Heart left ventricle (tissue), 16 donors: Measurements from ENCODE around the gene MVB12B. TPM values are rescaled to one million over a fixed set of nuclear protein-coding genes. Genes with fewer than 3 reads are reported as not detected.

ENCODE experiments used
- ATAC-seq, 4 donors: fragments of 200-7000 bp; cut with Tn5 transposase; one replicate each; pipeline ENCODE4 v1.9.1; 2020 to 2022; ENCODE audit warnings: moderate library complexity in 4 of 4, mild to moderate bottlenecking in 3 of 4, moderate number of reproducible peaks in 1 of 4
- DNase-seq, 5 donors: peaks; one replicate each; pipeline ENCODE4 v3.0.0-alpha.2; 2020
- H3K27ac ChIP-seq, 12 donors: fragments of 200-600 bp; sonication (generic) in 4 of 12; one replicate each; pipeline versions ENCODE4 v1.5.0 to v1.8.0; 2016 to 2022; ENCODE audit warnings: mild to moderate bottlenecking in 2 of 12
- H3K27me3 ChIP-seq, 9 donors: fragments of 200-600 bp; sonication (generic) in 2 of 9; one replicate each; pipeline versions ENCODE4 v1.5.1 to v1.8.0; 2016 to 2022; ENCODE audit warnings: mild to moderate bottlenecking in 3 of 9
- H3K36me3 ChIP-seq, 9 donors: fragments of 200-600 bp; sonication (generic) in 2 of 9; one replicate each; pipeline versions ENCODE4 v1.5.0 to v1.8.0; 2018 to 2022; ENCODE audit warnings: mild to moderate bottlenecking in 2 of 9
- H3K4me1 ChIP-seq, 12 donors: fragments of 200-600 bp; sonication (generic) in 4 of 12; one replicate each; pipeline versions ENCODE4 v1.5.0 to v1.8.0; 2016 to 2022; ENCODE audit warnings: mild to moderate bottlenecking in 3 of 12
- H3K4me3 ChIP-seq, 12 donors: fragments of 200-600 bp; sonication (generic) in 4 of 12; one replicate each; pipeline versions ENCODE4 v1.5.0 to v1.8.0; 2017 to 2022; ENCODE audit warnings: mild to moderate bottlenecking in 9 of 12, moderate library complexity in 4 of 12
- H3K9me3 ChIP-seq, 12 donors: fragments of 200-600 bp; sonication (generic) in 4 of 12; one replicate each; pipeline versions ENCODE4 v1.5.0 to v1.8.0; 2016 to 2022; ENCODE audit warnings: mild to moderate bottlenecking in 1 of 12
- CTCF ChIP-seq, 12 donors: fragments of 200-600 bp; sonication (generic) in 4 of 12; IDR thresholded peaks; one replicate each; pipeline versions ENCODE4 v1.5.0 to v1.8.0; 2018 to 2022; ENCODE audit warnings: antibody characterized with exemption in 12 of 12, mild to moderate bottlenecking in 5 of 12
- POLR2A ChIP-seq, 2 donors: fragments of 450-650 bp; IDR thresholded peaks; one replicate each; pipeline ENCODE4 v1.6.1; 2017; ENCODE audit warnings: antibody characterized with exemption in 2 of 2, mild to moderate bottlenecking in 2 of 2, moderate library complexity in 2 of 2
- WGBS, 4 donors: extraction: QIAGEN DNeasy Blood & Tissue Kit in 2 of 4; methylation state at CpG; one replicate each; pipeline versions ENCODE4 v1.1.5 to v1.1.7; 2013 to 2018; 5-methylcytosine and 5-hydroxymethylcytosine counted together
- intact Hi-C, 10 donors: fragments of 100-400 bp; cut with DNase I; formaldehyde crosslinking; loops; one replicate each; pipeline versions ENCODE4 v1.11.1 to v1.14.2; 2022
- polyA plus RNA-seq, 2 donors: library from polyadenylated mRNA; stranded (reverse); fragments of 200-250 nt; gene quantifications; one replicate each; pipeline ENCODE4 v1.2.3, GENCODE V29; 2013
- total RNA-seq, 9 donors: library from RNA; depleted of rRNA in 2 of 9; stranded (reverse); fragments of >200 nt in 2 of 9; fragmentation: NEBNext Ultra II Directional in 3 of 9; extraction: Animal tissue kit (Norgen Biotek cat#: 25700) in 3 of 9; gene quantifications; one replicate each; pipeline versions ENCODE4 v1.1.0 to v1.2.4, GENCODE V29; 2016 to 2023
- donor health status: ischemic (EF 13 %, LVEDD 7.1; RV severe dilation, severe dysfunction).
- donor health status: healthy with polysubstance abuse.
- donor health status: DM: no; HTN: yes; CAD: no.
- donor health status: DM: no; HTN: no; CAD: no.
- donor health status: ischemic (EF 25% LVEDD 6.9; RV normal size, moderate dysfunction).
- donor health status: ischemic (EF 25% LVEDD 5.7; RV mildly dilated, moderate dysfunction).
- donor health status: healthy.
- donor health status: DM: yes; HTN: yes; CAD: no.
- donor health status: ischemic (EF 35%, LVEDD 5.7; RV mildly dilated, moderate dysfunction).
- donor health status: nonischemic (EF 11% LVEDD 7.7; RV severe dilation, severe dysfunction).
- donor health status: DM: yes; HTN: yes; CAD: no.
- donor health status: PGD.
- donor health status: ischemic (EF 29% LVEDD 5.4; RV normal size, mild dysfunction).
- donor health status: nonischemic (EF 23%, LVEDD 6.1; RV moderate dilation, normal function).

The MVB12B gene
- total and polyA plus RNA-seq, 11 donors, result 4.9 to 16.2 (median 11.0) TPM

GRCh38 chr9:126294331-126295081 lies 32.1 kb upstream of the MVB12B start:
- DNase-seq, result no peak
- H3K9me3 ChIP-seq, result no peaks in the 10 kb centered on the region
- intact Hi-C loops, result no loop called here
- H3K36me3 ChIP-seq, result no peaks in the 10 kb centered on the region
- ATAC-seq, result no peak
- TF ChIP-seq CTCF (IDR thresholded peaks at IDR 0.05), result no peak
- H3K4me3 ChIP-seq, result no peak overlapping the region
- H3K4me1 ChIP-seq, result no peaks in the 10 kb centered on the region
- H3K27me3 ChIP-seq, result peaks cover 0 to 7% (median 0%) of the 10 kb centered on the region in 9 donors
- no peak overlapping the region for H3K27ac ChIP-seq
- 76 to 86% (median 79%) methylated on average over 14 to 15 of the region's 15 CpGs for WGBS, 4 donors

GRCh38 chr9:126295082-126295477 lies 31.5 kb upstream of the MVB12B start:
- intact Hi-C loops, result no loop called here

GRCh38 chr9:126295516-126295915 lies 31.1 kb upstream of the MVB12B start:
- 91 to 100% (median 96%) methylated on average over 1 of the region's 1 CpG for WGBS, 4 donors
- Histone ChIP-seq H3K4me1 (no peaks in the 10 kb centered on the region), H3K4me3 (no peak overlapping the region), H3K27ac (no peak overlapping the region), H3K36me3 (no peaks in the 10 kb centered on the region), H3K9me3 (no peaks in the 10 kb centered on the region), H3K27me3 (peaks cover 0 to 7% (median 0%) of the 10 kb centered on the region in 9 donors)
- DNase-seq, result no peak
- TF ChIP-seq CTCF (IDR thresholded peaks at IDR 0.05) (no peak), POLR2A (IDR thresholded peaks at IDR 0.05) (no peak)
- ATAC-seq, result no peak
- intact Hi-C loops, result no loop called here

More at GRCh38 chr9:126295082-126295477, 31.5 kb upstream of the MVB12B start:
- no peak overlapping the region for H3K4me3 ChIP-seq
- no peak for TF ChIP-seq POLR2A (IDR thresholded peaks at IDR 0.05)
- no peak for DNase-seq
- H3K27ac ChIP-seq, result no peak overlapping the region
- WGBS, 4 donors, result 59 to 81% (median 69%) methylated on average over 5 of the region's 5 CpGs
- no peaks in the 10 kb centered on the region for H3K36me3 ChIP-seq
- ATAC-seq, result no peak
- H3K4me1 ChIP-seq, result no peaks in the 10 kb centered on the region
- H3K27me3 ChIP-seq, result peaks cover 0 to 7% (median 0%) of the 10 kb centered on the region in 9 donors
- H3K9me3 ChIP-seq, result no peaks in the 10 kb centered on the region

GRCh38 chr9:126295936-126296600 lies 30.6 kb upstream of the MVB12B start:
- H3K27me3 ChIP-seq, result peaks cover 0 to 7% (median 0%) of the 10 kb centered on the region in 9 donors
- H3K4me1 ChIP-seq, result no peaks in the 10 kb centered on the region
- no peaks in the 10 kb centered on the region for H3K36me3 ChIP-seq
- DNase-seq, result no peak
- no peaks in the 10 kb centered on the region for H3K9me3 ChIP-seq
- 85 to 90% (median 88%) methylated on average over 10 to 17 of the region's 17 CpGs for WGBS, 4 donors
- H3K27ac ChIP-seq, result no peak overlapping the region
- TF ChIP-seq POLR2A (IDR thresholded peaks at IDR 0.05) (no peak), CTCF (IDR thresholded peaks at IDR 0.05) (no peak)
- intact Hi-C loops, result no loop called here
- H3K4me3 ChIP-seq, result no peak overlapping the region
- ATAC-seq, result no peak
